Activated CD8-positive, alpha-beta memory T cell treated with anti-CD3 and anti-CD28 coated beads for 4 hours (primary cell): ENCODE results near the gene TMEM217.

ENCODE experiments used
- DNase-seq, 2 donors: peaks; one replicate each; pipeline ENCODE4 v3.0.0-alpha.2; 2020; ENCODE audit warnings: low read depth in 2 of 2

TMEM217 gene

GRCh38 chr6:37280162-37280887, 22.4 kb upstream of the TMEM217 start:
- no peak for DNase-seq

GRCh38 chr6:37279366-37280134, 21.6 kb upstream of the TMEM217 start:
- DNase-seq, result no peak

GRCh38 chr6:37277001-37277409, 19.1 kb upstream of the TMEM217 start:
- DNase-seq, result no peak

- no peak for DNase-seq
Observed at GRCh38 chr6:37275350-37275749, 17.4 kb upstream of the TMEM217 start.

GRCh38 chr6:37273690-37274089, 15.7 kb upstream of the TMEM217 start:
- DNase-seq, result no peak

- DNase-seq, result no peak
Observed at GRCh38 chr6:37272834-37273566, 15.1 kb upstream of the TMEM217 start.

- no peak for DNase-seq
Observed at GRCh38 chr6:37269105-37269504, 11.2 kb upstream of the TMEM217 start.

GRCh38 chr6:37265860-37266259, 7.9 kb upstream of the TMEM217 start:
- DNase-seq, result no peak

- no peak for DNase-seq
Observed at GRCh38 chr6:37265001-37265400, 7.1 kb upstream of the TMEM217 start.

GRCh38 chr6:37262446-37263026, 4.6 kb upstream of the TMEM217 start:
- no peak for DNase-seq

GRCh38 chr6:37261198-37261597, 3.3 kb upstream of the TMEM217 start:
- DNase-seq, result no peak

- no peak for DNase-seq
Observed at GRCh38 chr6:37260444-37260843, 2.5 kb upstream of the TMEM217 start.

GRCh38 chr6:37260040-37260439, 2.1 kb upstream of the TMEM217 start:
- no peak for DNase-seq

GRCh38 chr6:37259191-37259590, 1.2 kb upstream of the TMEM217 start:
- no peak for DNase-seq

- no peak for DNase-seq
Observed at GRCh38 chr6:37258405-37259105, 611 bp upstream of the TMEM217 start.

- DNase-seq, result no peak
Observed at GRCh38 chr6:37257320-37257633, 667 bp downstream of the TMEM217 start.

- DNase-seq, result no peak
Observed at GRCh38 chr6:37256692-37257319, 1.1 kb downstream of the TMEM217 start.

- DNase-seq, result no peak
Observed at GRCh38 chr6:37254881-37255280, 3.1 kb downstream of the TMEM217 start.

GRCh38 chr6:37253486-37254007, 4.4 kb downstream of the TMEM217 start:
- no peak for DNase-seq

- DNase-seq, result no peak
Observed at GRCh38 chr6:37251211-37251780, 6.6 kb downstream of the TMEM217 start.
